HUES48 (cell line): ENCODE data around the gene WDR27.

Experiments
- H3K27ac ChIP-seq: one replicate; pipeline ENCODE4 v1.7.0; 2013; ENCODE audit warnings: low read depth, low read length, inconsistent platforms
- H3K27me3 ChIP-seq: 2 replicates; pipeline ENCODE4 v1.6.1; 2013; ENCODE audit warnings: mild to moderate bottlenecking, low read length; ENCODE audit not compliant: control insufficient read depth, insufficient read depth
- H3K36me3 ChIP-seq: 2 replicates; pipeline ENCODE4 v1.6.1; 2013; ENCODE audit warnings: low read length; ENCODE audit not compliant: control insufficient read depth, insufficient read depth
- H3K4me1 ChIP-seq: 2 replicates; pipeline ENCODE4 v1.6.1; 2013; ENCODE audit warnings: mild to moderate bottlenecking, low read length; ENCODE audit not compliant: control insufficient read depth, insufficient read depth
- H3K4me3 ChIP-seq: 2 replicates; pipeline ENCODE4 v1.5.1; 2013; ENCODE audit warnings: mild to moderate bottlenecking, low read depth, low read length
- H3K9ac ChIP-seq: 2 replicates; pipeline ENCODE4 v1.6.1; 2013; ENCODE audit warnings: mild to moderate bottlenecking, low read depth, low read length, moderate library complexity
- H3K9me3 ChIP-seq: 2 replicates; pipeline ENCODE4 v1.6.1; 2013; ENCODE audit warnings: low read length; ENCODE audit not compliant: control insufficient read depth, insufficient read depth

The WDR27 gene

GRCh38 chr6:169542491-169542890 lies 159.3 kb downstream of the WDR27 start:
- H3K36me3 ChIP-seq, result no peaks in the 10 kb centered on the region
- H3K9me3 ChIP-seq, result peaks cover 2% of the 10 kb centered on the region; the same call in 1 of the 2 replicates
- H3K9ac ChIP-seq, result no peak overlapping the region
- no peak overlapping the region for H3K27ac ChIP-seq
- H3K4me3 ChIP-seq, result no peak overlapping the region
- H3K27me3 ChIP-seq, result no peaks in the 10 kb centered on the region
- H3K4me1 ChIP-seq, result no peaks in the 10 kb centered on the region

GRCh38 chr6:169539176-169539897 lies 162.5 kb downstream of the WDR27 start:
- Histone ChIP-seq H3K27ac (no peak overlapping the region), H3K9ac (no peak overlapping the region), H3K4me1 (no peaks in the 10 kb centered on the region), H3K4me3 (no peak overlapping the region), H3K36me3 (no peaks in the 10 kb centered on the region), H3K9me3 (peaks cover 19% of the 10 kb centered on the region), H3K27me3 (no peaks in the 10 kb centered on the region)

- no peaks in the 10 kb centered on the region for H3K4me1 ChIP-seq
- H3K27me3 ChIP-seq, result no peaks in the 10 kb centered on the region
- peaks cover 19% of the 10 kb centered on the region for H3K9me3 ChIP-seq
- no peak overlapping the region for H3K9ac ChIP-seq
- no peak overlapping the region for H3K27ac ChIP-seq
- H3K36me3 ChIP-seq, result no peaks in the 10 kb centered on the region
- no peak overlapping the region for H3K4me3 ChIP-seq
Observed at GRCh38 chr6:169536446-169537170, 165.2 kb downstream of the WDR27 start.

GRCh38 chr6:169534039-169534421 lies 167.8 kb downstream of the WDR27 start:
- Histone ChIP-seq H3K4me1 (no peaks in the 10 kb centered on the region), H3K36me3 (no peaks in the 10 kb centered on the region), H3K4me3 (no peak overlapping the region), H3K27ac (no peak overlapping the region), H3K9ac (no peak overlapping the region), H3K9me3 (peaks cover 19% of the 10 kb centered on the region), H3K27me3 (no peaks in the 10 kb centered on the region)

GRCh38 chr6:169533301-169534038 lies 168.4 kb downstream of the WDR27 start:
- Histone ChIP-seq H3K9ac (no peak overlapping the region), H3K9me3 (peaks cover 19% of the 10 kb centered on the region), H3K4me3 (no peak overlapping the region), H3K36me3 (no peaks in the 10 kb centered on the region), H3K27ac (no peak overlapping the region), H3K4me1 (no peaks in the 10 kb centered on the region), H3K27me3 (no peaks in the 10 kb centered on the region)

- Histone ChIP-seq H3K36me3 (no peaks in the 10 kb centered on the region), H3K4me1 (no peaks in the 10 kb centered on the region), H3K27ac (no peak overlapping the region), H3K9ac (no peak overlapping the region), H3K9me3 (peaks cover 8% of the 10 kb centered on the region; the same call in 1 of the 2 replicates), H3K27me3 (no peaks in the 10 kb centered on the region), H3K4me3 (no peak overlapping the region)
Observed at GRCh38 chr6:169530752-169531123, 171.1 kb downstream of the WDR27 start.

- no peaks in the 10 kb centered on the region for H3K36me3 ChIP-seq
- H3K4me1 ChIP-seq, result no peaks in the 10 kb centered on the region
- no peak overlapping the region for H3K27ac ChIP-seq
- peaks cover 2% of the 10 kb centered on the region; the same call in 1 of the 2 replicates for H3K9me3 ChIP-seq
- no peaks in the 10 kb centered on the region for H3K27me3 ChIP-seq
- no peak overlapping the region for H3K4me3 ChIP-seq
- H3K9ac ChIP-seq, result no peak overlapping the region
Observed at GRCh38 chr6:169529931-169530751, 171.7 kb downstream of the WDR27 start.

- no peaks in the 10 kb centered on the region for H3K27me3 ChIP-seq
- no peak overlapping the region for H3K27ac ChIP-seq
- H3K36me3 ChIP-seq, result no peaks in the 10 kb centered on the region
- no peak overlapping the region for H3K4me3 ChIP-seq
- no peaks in the 10 kb centered on the region for H3K9me3 ChIP-seq
- H3K9ac ChIP-seq, result no peak overlapping the region
- H3K4me1 ChIP-seq, result no peaks in the 10 kb centered on the region
Observed at GRCh38 chr6:169528755-169529154, 173.1 kb downstream of the WDR27 start.

- Histone ChIP-seq H3K4me3 (no peak overlapping the region), H3K9ac (no peak overlapping the region), H3K27ac (no peak overlapping the region), H3K9me3 (no peaks in the 10 kb centered on the region), H3K27me3 (no peaks in the 10 kb centered on the region), H3K4me1 (no peaks in the 10 kb centered on the region), H3K36me3 (no peaks in the 10 kb centered on the region)
Observed at GRCh38 chr6:169527306-169527705, 174.5 kb downstream of the WDR27 start.

GRCh38 chr6:169521825-169522224 lies 180.0 kb downstream of the WDR27 start:
- peaks cover 22% of the 10 kb centered on the region for H3K9me3 ChIP-seq
- H3K27me3 ChIP-seq, result no peaks in the 10 kb centered on the region
- no peak overlapping the region for H3K4me3 ChIP-seq
- no peaks in the 10 kb centered on the region for H3K4me1 ChIP-seq
- no peaks in the 10 kb centered on the region for H3K36me3 ChIP-seq
- H3K27ac ChIP-seq, result no peak overlapping the region
- no peak overlapping the region for H3K9ac ChIP-seq
